Right lobe of liver (tissue), 4 donors: Measurements from ENCODE around the gene DOCK10.

ENCODE experiments used
- POLR2A ChIP-seq: fragments of 450-650 bp; IDR thresholded peaks from one replicate; pipeline ENCODE4 v1.6.1; 2017; ENCODE audit warnings: antibody characterized with exemption, mild to moderate bottlenecking
- TF ChIP-seq, protein P1 (sequence below), 4 donors: fragments of 200-600 bp in 3 of 4; fragments of 450-650 bp in 1 of 4; IDR thresholded peaks; one replicate each; pipeline versions ENCODE4 v1.5.1 to v1.8.0; 2016 to 2022; ENCODE audit warnings: antibody characterized with exemption in 4 of 4, mild to moderate bottlenecking in 2 of 4
- donor health status: DM: no; HTN: no; CAD: no.
- donor health status: DM: no; HTN: no; CAD: no.
- donor health status: DM: no; HTN: yes; CAD: no.

DNA sequence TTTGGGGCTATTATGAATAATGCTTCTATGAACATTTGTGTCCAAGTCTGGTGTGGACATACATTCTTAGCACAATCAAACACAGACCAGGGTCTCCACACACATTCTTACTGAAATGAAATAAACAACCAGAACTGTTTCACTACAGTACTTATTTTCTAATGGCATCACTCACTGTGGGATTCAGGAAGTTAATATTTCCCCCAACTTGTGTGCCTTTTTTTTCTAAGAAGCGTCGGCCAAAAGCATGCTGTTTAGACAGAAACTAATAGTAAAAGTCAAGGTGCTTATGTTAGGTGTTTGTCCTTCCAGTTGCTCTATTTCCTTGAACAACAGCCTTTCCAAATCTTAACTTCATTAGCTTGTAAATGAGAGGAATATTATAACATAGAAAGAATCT is 117.6 kb downstream of the DOCK10 start:
- TF ChIP-seq, protein P1, sequence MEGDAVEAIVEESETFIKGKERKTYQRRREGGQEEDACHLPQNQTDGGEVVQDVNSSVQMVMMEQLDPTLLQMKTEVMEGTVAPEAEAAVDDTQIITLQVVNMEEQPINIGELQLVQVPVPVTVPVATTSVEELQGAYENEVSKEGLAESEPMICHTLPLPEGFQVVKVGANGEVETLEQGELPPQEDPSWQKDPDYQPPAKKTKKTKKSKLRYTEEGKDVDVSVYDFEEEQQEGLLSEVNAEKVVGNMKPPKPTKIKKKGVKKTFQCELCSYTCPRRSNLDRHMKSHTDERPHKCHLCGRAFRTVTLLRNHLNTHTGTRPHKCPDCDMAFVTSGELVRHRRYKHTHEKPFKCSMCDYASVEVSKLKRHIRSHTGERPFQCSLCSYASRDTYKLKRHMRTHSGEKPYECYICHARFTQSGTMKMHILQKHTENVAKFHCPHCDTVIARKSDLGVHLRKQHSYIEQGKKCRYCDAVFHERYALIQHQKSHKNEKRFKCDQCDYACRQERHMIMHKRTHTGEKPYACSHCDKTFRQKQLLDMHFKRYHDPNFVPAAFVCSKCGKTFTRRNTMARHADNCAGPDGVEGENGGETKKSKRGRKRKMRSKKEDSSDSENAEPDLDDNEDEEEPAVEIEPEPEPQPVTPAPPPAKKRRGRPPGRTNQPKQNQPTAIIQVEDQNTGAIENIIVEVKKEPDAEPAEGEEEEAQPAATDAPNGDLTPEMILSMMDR (IDR thresholded peaks at IDR 0.05) = no peak
- no peak for TF ChIP-seq POLR2A
